HepG2 (cell line): ENCODE results near the gene PCGF3. TPM values are rescaled to one million over a fixed set of nuclear protein-coding genes. Genes with fewer than 3 reads are reported as not detected.
"Not testable (repeated sequence)": the region's sequence is repeated elsewhere in the genome, so short reads cannot be mapped to it uniquely, and the experiment has no call there.

Source experiments
- ATAC-seq: fragments of 200-7000 bp; cut with Tn5 transposase; 3 replicates; pipeline ENCODE4 v1.9.1; 2020; ENCODE audit warnings: mild to moderate bottlenecking, moderate library complexity
- BruUV-seq: library from RNA; stranded (reverse); fragments of 400-500 nt; replicated peaks from 2 replicates; lab custom pipeline; 2021; lab: Mats Ljungman, UMichigan
- CTCF ChIA-PET: fragments of 300-600 bp; formaldehyde crosslinking; extraction: SDS; loops from one replicate; lab custom pipeline; 2021; ENCODE audit warnings: low total read pairs, inconsistent platforms, low intra/inter-chr PET ratio; lab: Yijun Ruan, JAX
- POLR2A ChIA-PET: fragments of 350-600 bp; sonication (Branson Sonifier 250); formaldehyde crosslinking; loops from one replicate; lab custom pipeline; 2020; ENCODE audit warnings: antibody characterized with exemption, inconsistent platforms; lab: Yijun Ruan, JAX
- DNase-seq: peaks from one replicate; pipeline ENCODE4 v3.0.0-alpha.2; 2015; ENCODE audit warnings: low spot score
- FAIRE-seq: peaks from 3 replicates; lab custom pipeline; 2011; peaks lifted over from hg19 to GRCh38; lab: Jason Lieb, UNC
- H2AFZ ChIP-seq: one replicate; pipeline ENCODE4 v1.6.1; 2011; ENCODE audit warnings: low read length, inconsistent platforms
- H3K27ac ChIP-seq: fragments of 300-600 bp; 3 replicates; pipeline ENCODE4 v1.8.0; 2011; ENCODE audit warnings: mixed run types, mild to moderate bottlenecking, mixed read lengths, low read length, inconsistent platforms; ENCODE audit not compliant: insufficient read depth; ENCODE audit errors: extremely low read length
- H3K27me3 ChIP-seq, 2 experiments: fragments of 200-600 bp in 1 of 2; 2 replicates in 1 of 2; 3 replicates in 1 of 2; pipeline versions ENCODE4 v1.6.0 to v1.8.0; 2011; ENCODE audit warnings: low read length in 2 of 2, mild to moderate bottlenecking in 2 of 2, moderate library complexity in 2 of 2, inconsistent platforms in 1 of 2; ENCODE audit not compliant: insufficient read depth in 2 of 2, control insufficient read depth in 1 of 2
- H3K36me3 ChIP-seq, 2 experiments: fragments of 200-600 bp in 1 of 2; replicated peaks in 1 of 2; 2 replicates in 1 of 2; 3 replicates in 1 of 2; pipeline versions ENCODE4 v1.5.1 to v1.8.0; 2011; ENCODE audit warnings: low read length in 2 of 2, inconsistent platforms in 1 of 2; ENCODE audit not compliant: insufficient read depth in 2 of 2, control insufficient read depth in 1 of 2
- H3K4me1 ChIP-seq: 2 replicates; pipeline ENCODE4 v1.5.1; 2012; ENCODE audit warnings: low read length, inconsistent platforms; ENCODE audit not compliant: insufficient read depth
- H3K4me2 ChIP-seq: 2 replicates; pipeline ENCODE4 v1.6.0; 2011; ENCODE audit warnings: low read depth, low read length, inconsistent platforms
- H3K4me3 ChIP-seq, 3 experiments: fragments of 200-600 bp in 1 of 3; sonication (generic), shearing (Covaris generic) in 1 of 3; replicated peaks in 1 of 3; 2 replicates each; pipeline ENCODE4 v1.5.1; 2011 to 2016; ENCODE audit warnings: low read length in 3 of 3, inconsistent platforms in 2 of 3, low read depth in 2 of 3, mild to moderate bottlenecking in 2 of 3, control low read depth in 1 of 3, mixed read lengths in 1 of 3; ENCODE audit not compliant: insufficient read depth in 1 of 3
- H3K79me2 ChIP-seq: one replicate; pipeline ENCODE4 v1.6.1; 2011; ENCODE audit warnings: low read length, inconsistent platforms; ENCODE audit not compliant: insufficient read depth
- H3K9ac ChIP-seq: 2 replicates; pipeline ENCODE4 v1.6.0; 2011; ENCODE audit warnings: mild to moderate bottlenecking, low read depth, low read length, inconsistent platforms; ENCODE audit not compliant: insufficient read depth
- H3K9me3 ChIP-seq: 2 replicates; pipeline ENCODE4 v1.5.1; 2012; ENCODE audit warnings: mild to moderate bottlenecking, low read length
- H4K20me1 ChIP-seq: 2 replicates; pipeline ENCODE4 v1.6.0; 2011; ENCODE audit warnings: inconsistent platforms, mild to moderate bottlenecking, low read length, moderate library complexity; ENCODE audit not compliant: insufficient read depth
- AGO2 ChIP-seq: fragments of 200-400 bp; formaldehyde crosslinking; optimal IDR thresholded peaks from 2 replicates; pipeline ENCODE3; 2017; ENCODE audit warnings: mild to moderate bottlenecking, low read depth, low read length, moderate library complexity
- FOXO1 ChIP-seq: sonication (generic); formaldehyde crosslinking; IDR thresholded peaks from 2 replicates; pipeline ENCODE4 v1.4.0; 2020; ENCODE audit warnings: missing genetic modification reagents
- MAFK ChIP-seq, 2 experiments: IDR thresholded peaks in 1 of 2; conservative IDR thresholded peaks in 1 of 2; 2 replicates each; pipeline ENCODE4 v1.6.1; 2011; ENCODE audit warnings: improper control_type of control experiment in 2 of 2, low read length in 2 of 2
- NCOR1 ChIP-seq: fragments of 200-600 bp; sonication (generic); IDR thresholded peaks from 2 replicates; pipeline ENCODE4 v1.7.0; 2017; ENCODE audit warnings: antibody characterized with exemption, low read length, borderline replicate concordance
- NFKBIZ ChIP-seq: IDR thresholded peaks from 2 replicates; pipeline ENCODE4 v1.6.1; 2018; ENCODE audit warnings: missing genetic modification reagents, missing compliant biosample characterization
- SMAD1 ChIP-seq: sonication (generic); formaldehyde crosslinking; IDR thresholded peaks from 2 replicates; pipeline ENCODE4 v1.4.0; 2020; ENCODE audit warnings: missing genetic modification reagents, low read depth, mild to moderate bottlenecking, borderline replicate concordance
- SSRP1 ChIP-seq: IDR thresholded peaks from 2 replicates; pipeline ENCODE4 v1.6.1; 2016; ENCODE audit warnings: control low read depth
- WGBS: methylation state at CpG from one replicate; pipeline ENCODE4 v1.1.6; 2017; ENCODE audit warnings: low lambda C conversion rate; 5-methylcytosine and 5-hydroxymethylcytosine counted together
- in situ Hi-C: cut with HindIII; loops from 2 replicates; pipeline ENCODE4 v1.10.0; 2017; ENCODE audit warnings: low pct_unique_long_range_greater_than_20kb; ENCODE audit not compliant: extremely low pct_ligation_motif_present
- intact Hi-C: fragments of 100-400 bp; cut with micrococcal nuclease; formaldehyde crosslinking; loops from one replicate; pipeline ENCODE4 v1.10.0; 2022; ENCODE audit not compliant: unreplicated experiment
- polyA plus RNA-seq, 8 experiments: library from polyadenylated mRNA; depleted of rRNA in 3 of 8; stranded (reverse) in 7 of 8; unstranded in 1 of 8; fragments of >200 nt; fragmentation: Illumina TruSeq in 4 of 8; extraction: Trizol in 4 of 8; gene quantifications; 2 replicates each; pipeline versions ENCODE4 v1.2.1 to v1.2.3, GENCODE V29; 2011 to 2016; ENCODE audit warnings: low read depth in 4 of 8, missing spikeins in 1 of 8, mixed read lengths in 1 of 8; ENCODE audit not compliant: insufficient read depth in 1 of 8
- total RNA-seq, 5 experiments: library from RNA; depleted of rRNA; stranded (reverse); fragments of >200 nt; fragmentation: Illumina TruSeq; extraction: Trizol; gene quantifications; 2 replicates each; pipeline ENCODE4 v1.2.3, GENCODE V29; 2016; ENCODE audit warnings: low read depth in 1 of 5

Gene PCGF3
- total and polyA plus RNA-seq, 2 of the 13 experiments (the other 11 are each of a cell fraction or from before 2014, with no cell fraction given), result 28.6 to 66.2 TPM

DNA sequence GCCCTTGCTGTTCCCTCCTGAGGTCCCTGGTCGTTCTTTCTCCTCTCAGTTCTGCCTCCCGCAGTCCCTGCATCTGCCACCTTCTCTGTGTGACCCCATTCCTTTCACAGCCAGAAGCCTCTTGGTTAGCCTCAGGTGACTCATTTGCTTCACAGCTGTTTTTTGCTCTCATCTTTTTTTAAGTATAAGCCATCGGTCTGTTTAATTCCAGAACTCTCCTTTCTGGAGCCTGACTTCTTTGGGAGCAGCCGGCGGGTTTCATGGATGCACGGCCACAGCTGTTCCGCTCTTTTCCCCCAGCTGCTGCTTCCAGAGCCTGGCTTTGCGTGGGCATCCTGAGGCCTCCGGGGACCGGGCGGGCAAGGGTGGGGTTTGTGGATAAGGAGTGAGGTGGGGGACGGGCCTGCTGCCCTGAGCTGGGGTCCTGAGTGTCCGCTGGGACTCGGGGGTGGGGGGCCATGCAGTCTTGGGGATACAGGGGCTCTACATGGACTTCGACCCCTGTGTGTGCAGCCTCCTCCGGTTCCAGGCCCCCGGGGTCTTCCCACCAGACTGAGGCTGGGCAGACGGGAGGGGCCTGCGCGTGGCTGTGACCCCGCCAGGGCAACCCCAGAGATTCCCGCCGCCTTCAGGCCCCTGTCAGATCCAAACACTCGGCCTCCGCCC lies 46.7 kb downstream of the PCGF3 start:
- Histone ChIP-seq H3K4me1 (no peaks in the 10 kb centered on the region), H4K20me1 (peaks cover 4% of the 10 kb centered on the region; the same call in 1 of the 2 replicates), H3K9ac (no peak overlapping the region), H3K36me3 (peaks cover 14 to 64% of the 10 kb centered on the region in 2 experiments; a peak in 4 of 5 replicates), H3K27me3 (no peaks in the 10 kb centered on the region; a peak in 1 of 5 replicates), H3K79me2 (no peaks in the 10 kb centered on the region), H3K4me2 (no peak overlapping the region), H3K9me3 (no peaks in the 10 kb centered on the region), H2AFZ (no peak overlapping the region), H3K27ac (no peak overlapping the region), H3K4me3 (no peak overlapping the region)
- CTCF ChIA-PET, result no interaction called here
- WGBS, result 96% methylated on average over 21 of the region's 25 CpGs
- FAIRE-seq, result no peak
- BruUV-seq, result no TSS peak
- DNase-seq, result no peak
- ATAC-seq, result no peak
- intact Hi-C loops (no loop called here), in situ Hi-C loops (no loop called here)
- TF ChIP-seq NCOR1 (no peak), AGO2 (peak; percentile 68), SSRP1 (CRISPR knock-in tag) (no peak), SMAD1 (CRISPR knock-in tag) (no peak), NFKBIZ (CRISPR knock-in tag) (no peak), MAFK (conservative IDR thresholded peaks at IDR 0.05 in 1 of 2, IDR thresholded peaks at IDR 0.05 in 1 of 2; ENCODE audit: low read length in 2 of 2) (no peak), FOXO1 (CRISPR knock-in tag) (no peak)
- POLR2A ChIA-PET, result interaction anchor here (1.3 kb wide), 1 partner anchor 30 kb away, joined by 6 read pairs; no protein-coding TSS in a partner anchor

DNA sequence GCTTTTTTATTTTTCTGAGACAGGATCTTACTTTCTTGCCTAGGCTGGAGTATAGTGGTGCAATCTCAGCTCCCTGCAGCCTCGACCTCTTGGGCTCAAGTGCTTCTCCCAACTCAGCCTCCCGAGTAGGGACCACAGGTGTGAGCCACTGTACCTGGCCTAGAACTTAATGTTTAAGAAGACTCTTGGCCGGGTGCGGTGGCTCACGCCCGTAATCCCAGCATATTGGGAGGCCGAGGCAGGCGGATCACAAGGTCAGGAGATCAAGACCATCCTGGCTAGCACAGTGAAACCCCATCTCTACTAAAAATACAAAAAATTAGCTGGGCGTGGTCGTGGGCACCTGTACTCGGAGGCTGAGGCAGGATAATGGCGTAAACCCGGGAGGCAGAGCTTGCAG lies 47.6 kb downstream of the PCGF3 start:
- POLR2A ChIA-PET, result interaction anchor here (1.3 kb wide), 1 partner anchor 29 kb away, joined by 6 read pairs; no protein-coding TSS in a partner anchor
- ATAC-seq, H3K4me3 ChIP-seq, DNase-seq, H4K20me1 ChIP-seq, H3K9me3 ChIP-seq, H3K9ac ChIP-seq, H2AFZ ChIP-seq, H3K27ac ChIP-seq, H3K79me2 ChIP-seq, BruUV-seq, H3K4me1 ChIP-seq, FAIRE-seq, H3K4me2 ChIP-seq, intact Hi-C loops, in situ Hi-C loops, H3K27me3 ChIP-seq, CTCF ChIA-PET: not testable (repeated sequence)
- H3K36me3 ChIP-seq, result peaks cover 14 to 58% of the 10 kb centered on the region in 2 experiments; a peak in 4 of 5 replicates
- 97% methylated on average over 13 of the region's 13 CpGs for WGBS
